Measurements from ENCODE around the gene PLAU. TPM values are rescaled to one million over a fixed set of nuclear protein-coding genes. Genes with fewer than 3 reads are reported as not detected.
"Not testable (repeated sequence)": the region's sequence is repeated elsewhere in the genome, so short reads cannot be mapped to it uniquely, and the experiment has no call there.

The PLAU gene
- total RNA-seq, 1 donor from 2014 or later: 0.59 TPM

- H3K4me3 Mint-ChIP-seq (ENCODE audit: unreplicated experiment): no peak overlapping the region
- peaks cover 2% of the 10 kb centered on the region for H3K27me3 Mint-ChIP-seq (ENCODE audit: unreplicated experiment)
- TF ChIP-seq CTCF (IDR thresholded peaks at IDR 0.05; ENCODE audit: partially characterized antibody, unreplicated experiment): no peak
- peaks cover 2% of the 10 kb centered on the region for H3K9me3 Mint-ChIP-seq (ENCODE audit: unreplicated experiment)
- no peaks in the 10 kb centered on the region for H3K36me3 Mint-ChIP-seq (ENCODE audit: unreplicated experiment)
- no peak for DNase-seq
- no peaks in the 10 kb centered on the region for H3K4me1 Mint-ChIP-seq (ENCODE audit: low read depth, unreplicated experiment)
- H3K27ac Mint-ChIP-seq (ENCODE audit: unreplicated experiment): no peak overlapping the region
These were observed 23.5 kb upstream of the PLAU start for GRCh38 chr10:73887294-73888039.

GRCh38 chr10:73888514-73888913, 22.4 kb upstream of the PLAU start:
- Mint-ChIP-seq H3K4me3 (ENCODE audit: unreplicated experiment) (no peak overlapping the region), H3K27ac (ENCODE audit: unreplicated experiment) (no peak overlapping the region), H3K9me3 (ENCODE audit: unreplicated experiment) (peaks cover 2% of the 10 kb centered on the region), H3K36me3 (ENCODE audit: unreplicated experiment) (no peaks in the 10 kb centered on the region), H3K4me1 (ENCODE audit: low read depth, unreplicated experiment) (no peaks in the 10 kb centered on the region), H3K27me3 (ENCODE audit: unreplicated experiment) (peaks cover 2% of the 10 kb centered on the region)
- no peak for TF ChIP-seq CTCF (IDR thresholded peaks at IDR 0.05; ENCODE audit: partially characterized antibody, unreplicated experiment)
- DNase-seq: no peak

- H3K9me3 Mint-ChIP-seq (ENCODE audit: unreplicated experiment): peaks cover 2% of the 10 kb centered on the region
- DNase-seq: no peak
- peaks cover 2% of the 10 kb centered on the region for H3K27me3 Mint-ChIP-seq (ENCODE audit: unreplicated experiment)
- no peak overlapping the region for H3K27ac Mint-ChIP-seq (ENCODE audit: unreplicated experiment)
- TF ChIP-seq CTCF (IDR thresholded peaks at IDR 0.05; ENCODE audit: partially characterized antibody, unreplicated experiment): no peak
- no peak overlapping the region for H3K4me3 Mint-ChIP-seq (ENCODE audit: unreplicated experiment)
- H3K36me3 Mint-ChIP-seq (ENCODE audit: unreplicated experiment): no peaks in the 10 kb centered on the region
- no peaks in the 10 kb centered on the region for H3K4me1 Mint-ChIP-seq (ENCODE audit: low read depth, unreplicated experiment)
These were observed 21.9 kb upstream of the PLAU start for GRCh38 chr10:73889014-73889413.

GRCh38 chr10:73889416-73889815, 21.5 kb upstream of the PLAU start:
- not testable (repeated sequence) for H3K36me3 Mint-ChIP-seq (ENCODE audit: unreplicated experiment); H3K9me3 Mint-ChIP-seq (ENCODE audit: unreplicated experiment); H3K27ac Mint-ChIP-seq (ENCODE audit: unreplicated experiment); DNase-seq; H3K4me1 Mint-ChIP-seq (ENCODE audit: low read depth, unreplicated experiment); H3K27me3 Mint-ChIP-seq (ENCODE audit: unreplicated experiment); H3K4me3 Mint-ChIP-seq (ENCODE audit: unreplicated experiment)

- H3K9me3 Mint-ChIP-seq (ENCODE audit: unreplicated experiment): peaks cover 2% of the 10 kb centered on the region
These were observed 20.7 kb upstream of the PLAU start for GRCh38 chr10:73890261-73890660.

GRCh38 chr10:73890830-73891229, 20.1 kb upstream of the PLAU start:
- not testable (repeated sequence) for H3K9me3 Mint-ChIP-seq (ENCODE audit: unreplicated experiment); H3K4me3 Mint-ChIP-seq (ENCODE audit: unreplicated experiment); H3K36me3 Mint-ChIP-seq (ENCODE audit: unreplicated experiment); H3K27ac Mint-ChIP-seq (ENCODE audit: unreplicated experiment); H3K27me3 Mint-ChIP-seq (ENCODE audit: unreplicated experiment); H3K4me1 Mint-ChIP-seq (ENCODE audit: low read depth, unreplicated experiment); DNase-seq

More at GRCh38 chr10:73890261-73890660, 20.7 kb upstream of the PLAU start:
- Mint-ChIP-seq H3K36me3 (ENCODE audit: unreplicated experiment) (no peaks in the 10 kb centered on the region), H3K4me1 (ENCODE audit: low read depth, unreplicated experiment) (no peaks in the 10 kb centered on the region), H3K27ac (ENCODE audit: unreplicated experiment) (no peak overlapping the region), H3K4me3 (ENCODE audit: unreplicated experiment) (no peak overlapping the region), H3K27me3 (ENCODE audit: unreplicated experiment) (peaks cover 2% of the 10 kb centered on the region)
- TF ChIP-seq CTCF (IDR thresholded peaks at IDR 0.05; ENCODE audit: partially characterized antibody, unreplicated experiment): no peak
- no peak for DNase-seq

Data from glutamatergic neuron (in vitro differentiated cells).